Measurements from ENCODE around the gene NCBP1.

NCBP1 gene

DNA sequence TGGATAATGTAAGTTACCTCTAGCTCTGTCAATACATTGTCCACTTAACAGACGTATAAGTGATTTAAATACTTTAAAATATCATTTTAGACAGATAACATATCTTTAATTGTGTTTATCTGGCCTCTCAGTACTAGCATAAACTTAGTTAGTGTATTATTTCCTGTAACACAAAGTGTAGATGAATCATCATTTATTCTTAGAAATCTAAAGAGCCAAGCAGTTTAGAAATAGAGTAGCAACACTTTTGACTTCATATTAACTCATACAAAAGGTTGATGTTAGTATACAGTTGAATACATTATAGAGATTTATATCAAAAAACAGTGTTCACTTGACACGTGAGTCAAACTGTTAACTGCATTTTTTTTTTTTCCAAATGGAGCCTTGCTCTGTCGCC is 18.0 kb downstream of the NCBP1 start:
- no peaks in the 10 kb centered on the region for H3K4me1 ChIP-seq (ENCODE audit: control insufficient read depth, insufficient read depth, low read depth, low read length)
- no peak overlapping the region for H2AK5ac ChIP-seq (ENCODE audit: low read length, severe bottlenecking)
- H2BK15ac ChIP-seq (ENCODE audit: low read depth, poor library complexity, severe bottlenecking) = no peak overlapping the region
- peaks cover 13% of the 10 kb centered on the region for H3K79me1 ChIP-seq (replicated peaks; ENCODE audit: low read length, poor library complexity, severe bottlenecking)
- H3K9ac ChIP-seq (ENCODE audit: low read length) = no peak overlapping the region
- no peak overlapping the region for H3K18ac ChIP-seq (ENCODE audit: low read depth in 1 of 2, low read length in 2 of 2)
- 82% methylated on average over 2 of the region's 3 CpGs for WGBS
- no peak overlapping the region for H3K4me3 ChIP-seq (ENCODE audit: insufficient read depth in 1 of 2, low read depth in 1 of 2, low read length in 2 of 2)
- no peak overlapping the region for H2BK12ac ChIP-seq (ENCODE audit: low read length in 2 of 2)
- no peak overlapping the region for H3K23ac ChIP-seq (ENCODE audit: low read length in 2 of 2)
- H2AFZ ChIP-seq (ENCODE audit: low read depth, low read length) = no peak overlapping the region
- H3K9me3 ChIP-seq (ENCODE audit: control insufficient read depth, low read length) = no peaks in the 10 kb centered on the region
- H3K27ac ChIP-seq (ENCODE audit: low read length, poor library complexity, severe bottlenecking) = no peak overlapping the region
- peak; percentile 27 for DNase-seq
- no peak overlapping the region for H2BK5ac ChIP-seq (ENCODE audit: low read depth, low read length, poor library complexity, severe bottlenecking)
- H4K8ac ChIP-seq (ENCODE audit: low read length) = no peak overlapping the region
- H4K91ac ChIP-seq (ENCODE audit: low read length) = no peak overlapping the region
- H3K36me3 ChIP-seq (ENCODE audit: control insufficient read depth in 1 of 2, insufficient read depth in 2 of 2, low read depth in 1 of 2, low read length in 2 of 2) = peaks cover 20 to 97% of the 10 kb centered on the region in 2 experiments
- no peak overlapping the region for H2BK120ac ChIP-seq (ENCODE audit: low read depth, low read length)
- H3K14ac ChIP-seq (ENCODE audit: low read length in 2 of 2) = no peak overlapping the region
- H3K4me2 ChIP-seq (ENCODE audit: low read length, poor library complexity, severe bottlenecking) = no peak overlapping the region
- no peak overlapping the region for H3K4ac ChIP-seq (ENCODE audit: low read depth in 1 of 2, low read length in 2 of 2)
- no peaks in the 10 kb centered on the region for H3K27me3 ChIP-seq (ENCODE audit: control insufficient read depth in 1 of 2, insufficient read depth in 1 of 2, low read length in 2 of 2)

DNA sequence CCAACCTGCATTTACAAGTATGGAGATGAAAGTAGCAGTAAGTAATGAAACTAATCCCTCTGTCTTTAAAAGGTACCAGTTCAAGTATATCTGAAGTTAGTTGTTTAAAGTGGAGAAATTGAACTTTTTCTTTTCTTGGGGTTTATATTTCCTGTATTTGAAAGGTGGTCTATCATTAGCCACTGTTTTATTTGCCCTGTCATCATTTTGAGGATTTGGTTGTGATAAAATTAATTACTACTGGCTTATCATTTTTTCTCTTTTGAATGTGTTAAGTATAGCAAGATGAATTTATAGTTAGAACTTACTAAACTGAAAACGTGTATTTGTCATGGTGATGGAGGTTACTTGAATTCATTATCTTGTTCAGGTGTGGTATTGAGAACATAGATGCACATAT is 25.1 kb downstream of the NCBP1 start:
- H3K27me3 ChIP-seq (ENCODE audit: control insufficient read depth in 1 of 2, insufficient read depth in 1 of 2, low read length in 2 of 2) = no peaks in the 10 kb centered on the region
- no peak overlapping the region for H3K14ac ChIP-seq (ENCODE audit: low read length in 2 of 2)
- no peak overlapping the region for H3K9ac ChIP-seq (ENCODE audit: low read length)
- no peak overlapping the region for H2BK15ac ChIP-seq (ENCODE audit: low read depth, poor library complexity, severe bottlenecking)
- no peak overlapping the region for H2BK5ac ChIP-seq (ENCODE audit: low read depth, low read length, poor library complexity, severe bottlenecking)
- peaks cover 15% of the 10 kb centered on the region for H3K79me1 ChIP-seq (replicated peaks; ENCODE audit: low read length, poor library complexity, severe bottlenecking)
- H3K4me1 ChIP-seq (ENCODE audit: control insufficient read depth, insufficient read depth, low read depth, low read length) = no peaks in the 10 kb centered on the region
- H3K9me3 ChIP-seq (ENCODE audit: control insufficient read depth, low read length) = peaks cover 3% of the 10 kb centered on the region
- no peak overlapping the region for H2BK12ac ChIP-seq (ENCODE audit: low read length in 2 of 2)
- H3K23ac ChIP-seq (ENCODE audit: low read length in 2 of 2) = no peak overlapping the region
- peaks cover 19 to 98% of the 10 kb centered on the region in 2 experiments for H3K36me3 ChIP-seq (ENCODE audit: control insufficient read depth in 1 of 2, insufficient read depth in 2 of 2, low read depth in 1 of 2, low read length in 2 of 2)
- H2AFZ ChIP-seq (ENCODE audit: low read depth, low read length) = no peak overlapping the region
- H4K8ac ChIP-seq (ENCODE audit: low read length) = no peak overlapping the region
- no peak overlapping the region for H3K27ac ChIP-seq (ENCODE audit: low read length, poor library complexity, severe bottlenecking)
- no peak overlapping the region for H2AK5ac ChIP-seq (ENCODE audit: low read length, severe bottlenecking)
- no peak overlapping the region for H3K4ac ChIP-seq (ENCODE audit: low read depth in 1 of 2, low read length in 2 of 2)
- H4K91ac ChIP-seq (ENCODE audit: low read length) = no peak overlapping the region
- DNase-seq = no peak
- no peak overlapping the region for H3K18ac ChIP-seq (ENCODE audit: low read depth in 1 of 2, low read length in 2 of 2)
- no peak overlapping the region for H3K4me2 ChIP-seq (ENCODE audit: low read length, poor library complexity, severe bottlenecking)
- 100% methylated on average over 1 of the region's 1 CpG for WGBS
- no peak overlapping the region for H3K4me3 ChIP-seq (ENCODE audit: insufficient read depth in 1 of 2, low read depth in 1 of 2, low read length in 2 of 2)
- no peak overlapping the region for H2BK120ac ChIP-seq (ENCODE audit: low read depth, low read length)

DNA sequence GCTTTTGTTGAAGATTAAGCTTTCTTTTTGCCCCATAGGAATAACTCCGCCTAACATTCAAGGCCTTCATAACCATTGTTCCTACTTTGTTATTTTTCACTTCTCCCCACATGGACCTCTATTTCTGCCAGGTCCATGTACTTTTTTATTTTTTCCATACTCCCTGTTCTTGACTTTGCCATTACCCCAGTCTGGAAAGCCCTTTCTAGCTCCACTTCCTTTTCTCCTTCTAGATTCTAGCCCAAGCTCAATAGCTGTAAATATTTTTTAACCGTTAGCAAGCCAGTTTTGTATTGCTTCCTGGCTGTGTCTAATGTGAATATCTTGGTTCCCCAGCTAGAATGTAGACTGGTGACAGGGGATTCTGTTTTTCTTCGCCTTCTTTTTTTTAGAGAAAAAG is 26.1 kb downstream of the NCBP1 start:
- 96% methylated on average over 3 of the region's 3 CpGs for WGBS

GRCh38 chr9:97660340-97660739 is 26.7 kb downstream of the NCBP1 start:
- WGBS = 98% methylated on average over 5 of the region's 5 CpGs

More for the DNA sequence above, 26.1 kb downstream of the NCBP1 start:
- Histone ChIP-seq H3K27ac (ENCODE audit: low read length, poor library complexity, severe bottlenecking) (no peak overlapping the region), H3K4me2 (ENCODE audit: low read length, poor library complexity, severe bottlenecking) (no peak overlapping the region), H2BK15ac (ENCODE audit: low read depth, poor library complexity, severe bottlenecking) (no peak overlapping the region), H3K18ac (ENCODE audit: low read depth in 1 of 2, low read length in 2 of 2) (no peak overlapping the region), H2AK5ac (ENCODE audit: low read length, severe bottlenecking) (no peak overlapping the region), H3K14ac (ENCODE audit: low read length in 2 of 2) (no peak overlapping the region), H2BK120ac (ENCODE audit: low read depth, low read length) (no peak overlapping the region), H3K4ac (ENCODE audit: low read depth in 1 of 2, low read length in 2 of 2) (no peak overlapping the region), H3K9ac (ENCODE audit: low read length) (no peak overlapping the region), H3K27me3 (ENCODE audit: control insufficient read depth in 1 of 2, insufficient read depth in 1 of 2, low read length in 2 of 2) (no peaks in the 10 kb centered on the region), H2BK12ac (ENCODE audit: low read length in 2 of 2) (no peak overlapping the region), H2AFZ (ENCODE audit: low read depth, low read length) (no peak overlapping the region), H3K4me3 (ENCODE audit: insufficient read depth in 1 of 2, low read depth in 1 of 2, low read length in 2 of 2) (no peak overlapping the region), H4K8ac (ENCODE audit: low read length) (no peak overlapping the region), H3K79me1 (replicated peaks; ENCODE audit: low read length, poor library complexity, severe bottlenecking) (peaks cover 19% of the 10 kb centered on the region), H3K36me3 (ENCODE audit: control insufficient read depth in 1 of 2, insufficient read depth in 2 of 2, low read depth in 1 of 2, low read length in 2 of 2) (peaks cover 25 to 98% of the 10 kb centered on the region in 2 experiments), H2BK5ac (ENCODE audit: low read depth, low read length, poor library complexity, severe bottlenecking) (no peak overlapping the region), H4K91ac (ENCODE audit: low read length) (no peak overlapping the region), H3K9me3 (ENCODE audit: control insufficient read depth, low read length) (peaks cover 3% of the 10 kb centered on the region), H3K23ac (ENCODE audit: low read length in 2 of 2) (no peak overlapping the region), H3K4me1 (ENCODE audit: control insufficient read depth, insufficient read depth, low read depth, low read length) (no peaks in the 10 kb centered on the region)
- no peak for DNase-seq

More at GRCh38 chr9:97660340-97660739, 26.7 kb downstream of the NCBP1 start:
- no peak overlapping the region for H3K23ac ChIP-seq (ENCODE audit: low read length in 2 of 2)
- no peak overlapping the region for H2AK5ac ChIP-seq (ENCODE audit: low read length, severe bottlenecking)
- no peak overlapping the region for H2BK15ac ChIP-seq (ENCODE audit: low read depth, poor library complexity, severe bottlenecking)
- DNase-seq = no peak
- H2BK120ac ChIP-seq (ENCODE audit: low read depth, low read length) = no peak overlapping the region
- H3K9me3 ChIP-seq (ENCODE audit: control insufficient read depth, low read length) = peaks cover 3% of the 10 kb centered on the region
- H3K4ac ChIP-seq (ENCODE audit: low read depth in 1 of 2, low read length in 2 of 2) = no peak overlapping the region
- H4K8ac ChIP-seq (ENCODE audit: low read length) = no peak overlapping the region
- H3K4me1 ChIP-seq (ENCODE audit: control insufficient read depth, insufficient read depth, low read depth, low read length) = no peaks in the 10 kb centered on the region
- no peak overlapping the region for H3K4me3 ChIP-seq (ENCODE audit: insufficient read depth in 1 of 2, low read depth in 1 of 2, low read length in 2 of 2)
- peaks cover 19% of the 10 kb centered on the region for H3K79me1 ChIP-seq (replicated peaks; ENCODE audit: low read length, poor library complexity, severe bottlenecking)
- peaks cover 25 to 98% of the 10 kb centered on the region in 2 experiments for H3K36me3 ChIP-seq (ENCODE audit: control insufficient read depth in 1 of 2, insufficient read depth in 2 of 2, low read depth in 1 of 2, low read length in 2 of 2)
- no peak overlapping the region for H3K18ac ChIP-seq (ENCODE audit: low read depth in 1 of 2, low read length in 2 of 2)
- H3K27me3 ChIP-seq (ENCODE audit: control insufficient read depth in 1 of 2, insufficient read depth in 1 of 2, low read length in 2 of 2) = no peaks in the 10 kb centered on the region
- H3K9ac ChIP-seq (ENCODE audit: low read length) = no peak overlapping the region
- H3K4me2 ChIP-seq (ENCODE audit: low read length, poor library complexity, severe bottlenecking) = no peak overlapping the region
- H3K14ac ChIP-seq (ENCODE audit: low read length in 2 of 2) = no peak overlapping the region
- no peak overlapping the region for H2AFZ ChIP-seq (ENCODE audit: low read depth, low read length)
- no peak overlapping the region for H2BK12ac ChIP-seq (ENCODE audit: low read length in 2 of 2)
- H2BK5ac ChIP-seq (ENCODE audit: low read depth, low read length, poor library complexity, severe bottlenecking) = no peak overlapping the region
- H4K91ac ChIP-seq (ENCODE audit: low read length) = no peak overlapping the region
- H3K27ac ChIP-seq (ENCODE audit: low read length, poor library complexity, severe bottlenecking) = no peak overlapping the region

Measured in mesenchymal stem cell (in vitro differentiated cells and primary cell).